Lower lobe of right lung (tissue), 2 donors: ENCODE data around the gene SASH1. TPM values are rescaled to one million over a fixed set of nuclear protein-coding genes. Genes with fewer than 3 reads are reported as not detected.

ENCODE experiments used
- ATAC-seq, 2 donors: fragments of 200-7000 bp; cut with Tn5 transposase; one replicate each; pipeline ENCODE4 v1.9.1; 2020 to 2022; ENCODE audit warnings: mild to moderate bottlenecking in 2 of 2, moderate library complexity in 2 of 2
- DNase-seq: peaks from one replicate; pipeline ENCODE4 v3.0.0-alpha.2; 2020
- H3K27ac ChIP-seq: fragments of 200-600 bp; one replicate; pipeline ENCODE4 v1.8.0; 2022
- H3K27me3 ChIP-seq: fragments of 200-600 bp; one replicate; pipeline ENCODE4 v1.8.0; 2022; ENCODE audit warnings: low read depth
- H3K36me3 ChIP-seq: fragments of 200-600 bp; one replicate; pipeline ENCODE4 v1.8.0; 2022; ENCODE audit warnings: mild to moderate bottlenecking
- H3K4me1 ChIP-seq: fragments of 200-600 bp; one replicate; pipeline ENCODE4 v1.8.0; 2022
- H3K4me3 ChIP-seq: fragments of 200-600 bp; one replicate; pipeline ENCODE4 v1.8.0; 2022; ENCODE audit warnings: mild to moderate bottlenecking
- H3K9me3 ChIP-seq: fragments of 200-600 bp; one replicate; pipeline ENCODE4 v1.8.0; 2022
- CTCF ChIP-seq: fragments of 200-600 bp; IDR thresholded peaks from one replicate; pipeline ENCODE4 v1.8.0; 2022; ENCODE audit warnings: antibody characterized with exemption, mild to moderate bottlenecking
- intact Hi-C: fragments of 100-400 bp; cut with DNase I; formaldehyde crosslinking; loops from one replicate; pipeline ENCODE4 v1.11.0; 2022
- total RNA-seq: library from RNA; stranded (reverse); fragmentation: NEBNext Ultra II Directional; extraction: Animal tissue kit (Norgen Biotek cat#: 25700); gene quantifications from one replicate; pipeline ENCODE4 v1.2.1, GENCODE V29; 2021
- donor health status: DM: no; HTN: yes; CAD: no; lungs with severe emphysema.

Gene SASH1
- total RNA-seq, 1 donor from 2014 or later: 103 TPM

- Histone ChIP-seq H3K4me1 (peaks cover 59% of the 10 kb centered on the region), H3K27ac (peak overlapping the region; percentile 54), H3K27me3 (no peaks in the 10 kb centered on the region), H3K36me3 (no peaks in the 10 kb centered on the region), H3K9me3 (no peaks in the 10 kb centered on the region), H3K4me3 (no peak overlapping the region)
- TF ChIP-seq CTCF: no peak
- intact Hi-C loops: no loop called here
- DNase-seq: no peak
- ATAC-seq: no peak
Observed at GRCh38 chr6:148396926-148397325, 54.3 kb downstream of the SASH1 start.

DNA sequence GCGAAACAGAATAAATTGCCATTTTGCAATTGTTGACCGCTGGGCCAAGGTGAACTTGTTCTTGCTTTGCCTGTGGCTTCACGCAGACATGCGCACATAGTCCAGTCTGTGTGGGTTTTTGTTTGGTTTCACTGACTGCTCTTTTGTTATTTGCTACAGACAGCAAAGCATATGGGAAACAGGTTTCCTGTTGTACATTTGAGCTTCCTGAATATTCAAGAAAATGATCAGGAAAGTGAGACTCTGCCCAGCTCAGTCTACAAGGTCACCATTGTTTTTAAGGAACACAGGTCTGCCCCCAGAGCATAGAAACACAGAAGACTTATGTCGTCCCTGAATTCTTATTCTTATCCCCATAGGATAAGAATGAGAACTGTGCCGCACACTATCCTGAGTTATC lies 55.6 kb downstream of the SASH1 start:
- H3K36me3 ChIP-seq: no peaks in the 10 kb centered on the region
- peak overlapping the region; percentile 54 for H3K27ac ChIP-seq
- DNase-seq (no peak), ATAC-seq (no peak)
- no peak overlapping the region for H3K4me3 ChIP-seq
- no peaks in the 10 kb centered on the region for H3K27me3 ChIP-seq
- no peaks in the 10 kb centered on the region for H3K9me3 ChIP-seq
- no peak for TF ChIP-seq CTCF
- intact Hi-C loops: no loop called here
- peaks cover 50% of the 10 kb centered on the region for H3K4me1 ChIP-seq

DNA sequence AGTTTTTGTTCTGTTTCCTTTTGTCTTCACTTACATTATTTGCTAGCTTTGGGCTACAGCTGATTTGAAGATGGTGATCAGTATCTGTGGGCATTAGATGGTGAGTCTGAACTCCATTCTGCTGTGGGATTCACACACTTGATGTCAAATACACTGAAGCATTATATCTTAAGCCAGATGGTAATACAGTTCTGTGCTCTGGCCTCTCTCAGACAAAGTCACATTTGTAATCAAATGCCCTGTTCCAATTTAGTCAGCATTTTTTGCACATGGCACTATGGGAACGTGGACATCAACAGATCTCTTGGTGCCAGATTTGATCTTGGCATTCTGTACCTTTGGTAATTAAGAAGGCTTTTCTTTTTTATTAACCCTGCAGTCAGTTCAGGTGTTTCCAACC lies 56.0 kb downstream of the SASH1 start:
- ATAC-seq (no peak), DNase-seq (no peak)
- intact Hi-C loops: no loop called here
- no peak overlapping the region for H3K4me3 ChIP-seq
- H3K4me1 ChIP-seq: peaks cover 52% of the 10 kb centered on the region
- no peak overlapping the region for H3K27ac ChIP-seq
- H3K36me3 ChIP-seq: no peaks in the 10 kb centered on the region
- no peaks in the 10 kb centered on the region for H3K9me3 ChIP-seq
- no peaks in the 10 kb centered on the region for H3K27me3 ChIP-seq
- no peak for TF ChIP-seq CTCF

GRCh38 chr6:148401571-148401970 lies 58.9 kb downstream of the SASH1 start:
- no peaks in the 10 kb centered on the region for H3K9me3 ChIP-seq
- H3K4me3 ChIP-seq: no peak overlapping the region
- DNase-seq (no peak), ATAC-seq (no peak)
- intact Hi-C loops: no loop called here
- H3K27me3 ChIP-seq: no peaks in the 10 kb centered on the region
- peak overlapping the region; percentile 2 for H3K27ac ChIP-seq
- TF ChIP-seq CTCF: no peak
- H3K4me1 ChIP-seq: peaks cover 47% of the 10 kb centered on the region
- no peaks in the 10 kb centered on the region for H3K36me3 ChIP-seq

- no peaks in the 10 kb centered on the region for H3K9me3 ChIP-seq
- H3K27ac ChIP-seq: peak overlapping the region; percentile 32
- ATAC-seq (no peak), DNase-seq (no peak)
- no peak overlapping the region for H3K4me3 ChIP-seq
- H3K27me3 ChIP-seq: no peaks in the 10 kb centered on the region
- intact Hi-C loops: no loop called here
- peaks cover 44% of the 10 kb centered on the region for H3K4me1 ChIP-seq
- no peaks in the 10 kb centered on the region for H3K36me3 ChIP-seq
- TF ChIP-seq CTCF: no peak
Observed at GRCh38 chr6:148404456-148405054, 61.9 kb downstream of the SASH1 start.

DNA sequence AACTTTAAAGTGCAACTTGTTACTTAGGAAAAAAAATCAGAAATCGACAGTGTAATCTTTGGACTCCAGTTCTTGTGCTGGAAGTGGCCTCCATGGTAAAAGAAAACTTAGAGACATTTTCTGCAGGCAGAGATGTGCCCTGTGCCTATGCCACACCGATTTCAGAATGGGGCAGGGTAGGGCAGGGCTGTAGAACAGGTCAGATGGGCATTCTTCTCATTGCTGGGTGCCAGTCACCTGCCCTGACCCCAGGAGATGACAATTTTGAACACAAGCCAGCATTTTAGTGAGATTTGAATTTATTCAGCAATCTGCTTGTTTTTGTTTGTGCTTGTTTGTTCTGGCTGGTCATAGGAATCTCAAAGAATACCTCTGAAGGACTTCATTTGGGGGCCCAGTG lies 63.3 kb downstream of the SASH1 start:
- DNase-seq: no peak
- H3K27me3 ChIP-seq: no peaks in the 10 kb centered on the region
- H3K4me1 ChIP-seq: peaks cover 32% of the 10 kb centered on the region
- ATAC-seq: peak; percentile 67
- H3K9me3 ChIP-seq: no peaks in the 10 kb centered on the region
- peak overlapping the region; percentile 32 for H3K27ac ChIP-seq
- intact Hi-C loops: no loop called here
- TF ChIP-seq CTCF: no peak
- no peak overlapping the region for H3K4me3 ChIP-seq
- no peaks in the 10 kb centered on the region for H3K36me3 ChIP-seq
